Measurements from ENCODE around the gene CFAP77.

DNA sequence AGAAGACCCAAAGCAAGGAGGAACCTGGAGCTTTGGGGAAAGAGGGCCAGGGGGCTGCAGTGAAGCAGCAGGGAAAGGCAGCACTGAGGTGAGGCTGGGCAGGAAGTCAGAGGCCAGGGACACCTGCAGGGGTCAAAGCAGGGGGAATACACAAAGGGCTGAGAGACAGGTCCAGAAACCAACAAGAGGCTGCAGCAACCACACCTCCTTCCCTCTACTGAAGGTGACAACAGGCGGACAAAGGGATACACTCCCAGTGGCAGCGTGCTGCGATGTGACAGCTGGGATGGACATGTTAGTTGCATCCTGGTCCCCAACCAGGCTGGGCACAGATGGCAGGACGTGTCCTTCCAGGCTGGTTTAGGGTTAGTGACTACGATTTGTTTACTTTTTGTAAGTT, 12.6 kb downstream of the CFAP77 start:
- TF ChIP-seq ZNF292 (CRISPR knock-in tag; IDR thresholded peaks at IDR 0.05; ENCODE audit: borderline replicate concordance, low read depth) (no peak), MXI1 (IDR thresholded peaks at IDR 0.05; ENCODE audit: borderline replicate concordance, low read depth, low read length) (no peak), CREM (IDR thresholded peaks at IDR 0.05) (no peak), CREM (CRISPR knock-in tag; IDR thresholded peaks at IDR 0.05) (no peak), EZH2 (conservative IDR thresholded peaks at IDR 0.05; ENCODE audit: low read depth, low read length) (no peak), ZNF768 (CRISPR knock-in tag; IDR thresholded peaks at IDR 0.05) (no peak)
- TF ChIP-seq, protein P1, sequence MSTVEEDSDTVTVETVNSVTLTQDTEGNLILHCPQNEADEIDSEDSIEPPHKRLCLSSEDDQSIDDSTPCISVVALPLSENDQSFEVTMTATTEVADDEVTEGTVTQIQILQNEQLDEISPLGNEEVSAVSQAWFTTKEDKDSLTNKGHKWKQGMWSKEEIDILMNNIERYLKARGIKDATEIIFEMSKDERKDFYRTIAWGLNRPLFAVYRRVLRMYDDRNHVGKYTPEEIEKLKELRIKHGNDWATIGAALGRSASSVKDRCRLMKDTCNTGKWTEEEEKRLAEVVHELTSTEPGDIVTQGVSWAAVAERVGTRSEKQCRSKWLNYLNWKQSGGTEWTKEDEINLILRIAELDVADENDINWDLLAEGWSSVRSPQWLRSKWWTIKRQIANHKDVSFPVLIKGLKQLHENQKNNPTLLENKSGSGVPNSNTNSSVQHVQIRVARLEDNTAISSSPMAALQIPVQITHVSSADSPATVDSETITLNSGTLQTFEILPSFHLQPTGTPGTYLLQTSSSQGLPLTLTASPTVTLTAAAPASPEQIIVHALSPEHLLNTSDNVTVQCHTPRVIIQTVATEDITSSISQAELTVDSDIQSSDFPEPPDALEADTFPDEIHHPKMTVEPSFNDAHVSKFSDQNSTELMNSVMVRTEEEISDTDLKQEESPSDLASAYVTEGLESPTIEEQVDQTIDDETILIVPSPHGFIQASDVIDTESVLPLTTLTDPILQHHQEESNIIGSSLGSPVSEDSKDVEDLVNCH (CRISPR knock-in tag; IDR thresholded peaks at IDR 0.05), result no peak
- TF ChIP-seq, protein P2, sequence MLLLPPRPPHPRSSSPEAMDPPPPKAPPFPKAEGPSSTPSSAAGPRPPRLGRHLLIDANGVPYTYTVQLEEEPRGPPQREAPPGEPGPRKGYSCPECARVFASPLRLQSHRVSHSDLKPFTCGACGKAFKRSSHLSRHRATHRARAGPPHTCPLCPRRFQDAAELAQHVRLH (CRISPR knock-in tag; IDR thresholded peaks at IDR 0.05; ENCODE audit: borderline replicate concordance, low read depth), result no peak
- TF ChIP-seq, protein P3, sequence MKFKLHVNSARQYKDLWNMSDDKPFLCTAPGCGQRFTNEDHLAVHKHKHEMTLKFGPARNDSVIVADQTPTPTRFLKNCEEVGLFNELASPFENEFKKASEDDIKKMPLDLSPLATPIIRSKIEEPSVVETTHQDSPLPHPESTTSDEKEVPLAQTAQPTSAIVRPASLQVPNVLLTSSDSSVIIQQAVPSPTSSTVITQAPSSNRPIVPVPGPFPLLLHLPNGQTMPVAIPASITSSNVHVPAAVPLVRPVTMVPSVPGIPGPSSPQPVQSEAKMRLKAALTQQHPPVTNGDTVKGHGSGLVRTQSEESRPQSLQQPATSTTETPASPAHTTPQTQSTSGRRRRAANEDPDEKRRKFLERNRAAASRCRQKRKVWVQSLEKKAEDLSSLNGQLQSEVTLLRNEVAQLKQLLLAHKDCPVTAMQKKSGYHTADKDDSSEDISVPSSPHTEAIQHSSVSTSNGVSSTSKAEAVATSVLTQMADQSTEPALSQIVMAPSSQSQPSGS (CRISPR knock-in tag; IDR thresholded peaks at IDR 0.05), result no peak
- TF ChIP-seq, protein P4, sequence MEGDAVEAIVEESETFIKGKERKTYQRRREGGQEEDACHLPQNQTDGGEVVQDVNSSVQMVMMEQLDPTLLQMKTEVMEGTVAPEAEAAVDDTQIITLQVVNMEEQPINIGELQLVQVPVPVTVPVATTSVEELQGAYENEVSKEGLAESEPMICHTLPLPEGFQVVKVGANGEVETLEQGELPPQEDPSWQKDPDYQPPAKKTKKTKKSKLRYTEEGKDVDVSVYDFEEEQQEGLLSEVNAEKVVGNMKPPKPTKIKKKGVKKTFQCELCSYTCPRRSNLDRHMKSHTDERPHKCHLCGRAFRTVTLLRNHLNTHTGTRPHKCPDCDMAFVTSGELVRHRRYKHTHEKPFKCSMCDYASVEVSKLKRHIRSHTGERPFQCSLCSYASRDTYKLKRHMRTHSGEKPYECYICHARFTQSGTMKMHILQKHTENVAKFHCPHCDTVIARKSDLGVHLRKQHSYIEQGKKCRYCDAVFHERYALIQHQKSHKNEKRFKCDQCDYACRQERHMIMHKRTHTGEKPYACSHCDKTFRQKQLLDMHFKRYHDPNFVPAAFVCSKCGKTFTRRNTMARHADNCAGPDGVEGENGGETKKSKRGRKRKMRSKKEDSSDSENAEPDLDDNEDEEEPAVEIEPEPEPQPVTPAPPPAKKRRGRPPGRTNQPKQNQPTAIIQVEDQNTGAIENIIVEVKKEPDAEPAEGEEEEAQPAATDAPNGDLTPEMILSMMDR (CRISPR knock-in tag; IDR thresholded peaks at IDR 0.05), result no peak
